HL-60 (cell line): ENCODE measurements around the gene NFIB.

Source experiments
- POLR2AphosphoS5 ChIP-seq: IDR thresholded peaks from 2 replicates; pipeline ENCODE4 v1.6.1; 2012; ENCODE audit warnings: low read depth
- REST ChIP-seq: IDR thresholded peaks from 2 replicates; pipeline ENCODE4 v1.6.1; 2012; ENCODE audit warnings: low read depth; ENCODE audit not compliant: insufficient replicate concordance
- TF ChIP-seq, protein P1 (sequence below): IDR thresholded peaks from one replicate; pipeline ENCODE4 v1.5.1; 2011; ENCODE audit warnings: low read length, control low read depth, inconsistent platforms; ENCODE audit not compliant: insufficient read depth

GRCh38 chr9:14188011-14188410 lies 125.9 kb downstream of the NFIB start:
- TF ChIP-seq REST (no peak), POLR2AphosphoS5 (no peak)
- TF ChIP-seq, protein P1, sequence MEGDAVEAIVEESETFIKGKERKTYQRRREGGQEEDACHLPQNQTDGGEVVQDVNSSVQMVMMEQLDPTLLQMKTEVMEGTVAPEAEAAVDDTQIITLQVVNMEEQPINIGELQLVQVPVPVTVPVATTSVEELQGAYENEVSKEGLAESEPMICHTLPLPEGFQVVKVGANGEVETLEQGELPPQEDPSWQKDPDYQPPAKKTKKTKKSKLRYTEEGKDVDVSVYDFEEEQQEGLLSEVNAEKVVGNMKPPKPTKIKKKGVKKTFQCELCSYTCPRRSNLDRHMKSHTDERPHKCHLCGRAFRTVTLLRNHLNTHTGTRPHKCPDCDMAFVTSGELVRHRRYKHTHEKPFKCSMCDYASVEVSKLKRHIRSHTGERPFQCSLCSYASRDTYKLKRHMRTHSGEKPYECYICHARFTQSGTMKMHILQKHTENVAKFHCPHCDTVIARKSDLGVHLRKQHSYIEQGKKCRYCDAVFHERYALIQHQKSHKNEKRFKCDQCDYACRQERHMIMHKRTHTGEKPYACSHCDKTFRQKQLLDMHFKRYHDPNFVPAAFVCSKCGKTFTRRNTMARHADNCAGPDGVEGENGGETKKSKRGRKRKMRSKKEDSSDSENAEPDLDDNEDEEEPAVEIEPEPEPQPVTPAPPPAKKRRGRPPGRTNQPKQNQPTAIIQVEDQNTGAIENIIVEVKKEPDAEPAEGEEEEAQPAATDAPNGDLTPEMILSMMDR, result no peak
